Esophagus muscularis mucosa (tissue), 4 donors: ENCODE measurements around the gene MSN.

ENCODE experiments used
- CTCF ChIP-seq, 3 experiments: fragments of 200-600 bp in 2 of 3; fragments of 450-650 bp in 1 of 3; sonication (generic) in 2 of 3; IDR thresholded peaks; one replicate each; pipeline ENCODE4 v1.5.1; 2017 to 2019; ENCODE audit warnings: antibody characterized with exemption in 3 of 3, mild to moderate bottlenecking in 2 of 3, moderate library complexity in 1 of 3
- EP300 ChIP-seq: sonication (generic); formaldehyde crosslinking; IDR thresholded peaks from one replicate; pipeline ENCODE4 v1.6.1; 2017; ENCODE audit warnings: antibody characterized with exemption
- POLR2A ChIP-seq: fragments of 450-650 bp; IDR thresholded peaks from one replicate; pipeline ENCODE4 v1.6.1; 2017; ENCODE audit warnings: antibody characterized with exemption, moderate library complexity, mild to moderate bottlenecking, low read depth
- POLR2AphosphoS5 ChIP-seq, 2 donors: sonication (generic); formaldehyde crosslinking; IDR thresholded peaks; one replicate each; pipeline ENCODE4 v1.6.1; 2017; ENCODE audit warnings: antibody characterized with exemption in 2 of 2

GRCh38 chrX:65745992-65746391 lies 78.5 kb downstream of the MSN start:
- TF ChIP-seq CTCF (IDR thresholded peaks at IDR 0.05) = no peak
- TF ChIP-seq POLR2A = no peak
- no peak for TF ChIP-seq POLR2AphosphoS5 (IDR thresholded peaks at IDR 0.05)
- no peak for TF ChIP-seq EP300
